ENCODE results near the gene IL20RA.

The IL20RA gene

DNA sequence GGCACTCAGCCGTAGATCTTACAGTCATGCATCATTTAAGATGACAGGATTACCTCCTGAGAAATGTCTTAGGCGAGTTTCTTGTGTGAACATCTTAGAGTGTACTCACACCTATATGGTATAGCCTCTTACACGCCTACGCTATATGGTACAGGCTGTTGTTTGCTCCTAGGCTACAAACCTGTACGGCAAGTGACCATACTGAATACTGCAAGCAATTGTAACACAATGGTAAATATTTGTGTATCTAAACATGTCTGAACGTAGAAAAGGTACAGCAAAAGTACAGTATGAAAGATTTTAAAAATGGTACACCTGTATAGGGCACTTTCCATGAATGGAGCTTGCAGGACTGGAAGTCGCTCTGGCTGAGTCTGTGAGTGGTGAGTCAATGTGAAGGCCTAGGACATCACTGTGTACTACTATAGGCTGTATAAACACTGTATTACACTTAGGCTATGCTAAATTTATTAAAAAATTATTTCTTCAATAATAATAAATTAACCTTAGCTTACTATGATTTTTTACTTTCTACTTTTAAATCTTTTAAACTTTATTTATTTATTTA, 541 bp upstream of the IL20RA start:
- DNase-seq (ENCODE audit: low read depth): no peak

DNA sequence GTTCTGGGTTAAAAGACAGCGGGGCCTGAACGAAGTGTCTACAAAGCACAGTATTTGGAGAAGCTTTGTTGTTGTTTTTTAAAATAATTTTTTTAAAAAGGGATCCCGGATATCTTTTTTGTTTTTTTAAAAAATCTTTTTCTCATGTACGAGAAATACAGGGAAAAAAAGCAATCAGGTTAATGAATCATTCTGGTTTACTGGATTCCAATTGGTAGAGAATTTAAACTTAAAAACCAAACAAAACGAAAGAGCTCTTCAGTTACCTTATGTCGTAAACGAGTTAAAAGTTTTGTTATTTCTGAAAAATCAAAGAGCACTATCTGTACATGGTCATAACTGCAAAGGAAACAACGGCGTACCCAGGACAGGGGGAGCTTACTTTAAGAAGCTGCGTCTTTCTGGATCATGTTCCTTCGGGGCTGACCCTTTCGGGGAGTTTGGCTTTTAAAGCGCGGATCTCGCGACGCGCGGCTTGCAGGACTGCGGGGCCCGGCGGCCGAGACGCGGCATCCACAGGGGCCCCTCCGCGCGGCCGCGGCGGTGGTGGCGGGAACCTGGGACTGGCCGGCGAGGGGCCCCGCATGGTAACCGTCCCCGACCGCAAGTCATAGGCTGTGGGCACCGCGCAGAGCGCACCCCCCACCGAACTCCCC, 927 bp downstream of the IL20RA start:
- DNase-seq (ENCODE audit: low read depth): peak; percentile 33

DNA sequence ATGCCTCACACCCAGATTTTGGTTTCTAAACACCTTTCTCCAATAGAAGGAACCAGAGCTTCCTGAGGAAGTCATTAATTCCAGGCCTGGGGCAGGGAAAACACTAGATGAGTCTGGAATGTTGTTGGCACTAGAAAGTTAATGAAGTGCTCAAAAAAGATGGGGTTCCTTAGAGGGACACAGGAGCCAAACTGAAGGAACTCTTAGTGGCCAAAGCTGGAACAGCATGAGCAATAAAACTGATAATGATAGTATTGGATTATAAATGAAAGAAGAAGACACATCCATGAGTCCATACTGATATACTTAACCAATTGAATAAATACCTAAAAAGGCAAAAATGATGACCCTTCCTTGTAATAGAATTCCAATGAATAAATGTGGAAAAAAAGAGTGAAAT, 4.4 kb downstream of the IL20RA start:
- no peak for DNase-seq (ENCODE audit: low read depth)

DNA sequence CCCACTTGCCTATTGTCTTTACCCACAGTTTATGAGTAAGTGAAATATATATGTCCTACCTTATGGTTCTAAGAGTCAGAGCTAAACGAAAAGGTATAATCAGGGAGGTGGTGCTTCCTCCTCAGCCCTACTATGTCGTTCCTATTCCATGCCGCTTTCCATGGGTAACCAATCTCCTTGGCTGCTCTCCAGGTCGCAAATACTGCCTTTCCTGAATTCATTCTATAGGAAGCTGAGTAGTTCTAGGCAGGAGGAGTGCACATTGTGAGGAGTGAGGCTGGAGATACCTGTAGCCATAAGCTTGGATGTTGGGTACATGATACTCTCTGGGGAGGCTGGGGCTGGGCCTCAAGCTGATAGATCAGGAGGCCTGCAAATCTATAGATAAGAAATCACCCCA, 5.8 kb downstream of the IL20RA start:
- no peak for DNase-seq (ENCODE audit: low read depth)

DNA sequence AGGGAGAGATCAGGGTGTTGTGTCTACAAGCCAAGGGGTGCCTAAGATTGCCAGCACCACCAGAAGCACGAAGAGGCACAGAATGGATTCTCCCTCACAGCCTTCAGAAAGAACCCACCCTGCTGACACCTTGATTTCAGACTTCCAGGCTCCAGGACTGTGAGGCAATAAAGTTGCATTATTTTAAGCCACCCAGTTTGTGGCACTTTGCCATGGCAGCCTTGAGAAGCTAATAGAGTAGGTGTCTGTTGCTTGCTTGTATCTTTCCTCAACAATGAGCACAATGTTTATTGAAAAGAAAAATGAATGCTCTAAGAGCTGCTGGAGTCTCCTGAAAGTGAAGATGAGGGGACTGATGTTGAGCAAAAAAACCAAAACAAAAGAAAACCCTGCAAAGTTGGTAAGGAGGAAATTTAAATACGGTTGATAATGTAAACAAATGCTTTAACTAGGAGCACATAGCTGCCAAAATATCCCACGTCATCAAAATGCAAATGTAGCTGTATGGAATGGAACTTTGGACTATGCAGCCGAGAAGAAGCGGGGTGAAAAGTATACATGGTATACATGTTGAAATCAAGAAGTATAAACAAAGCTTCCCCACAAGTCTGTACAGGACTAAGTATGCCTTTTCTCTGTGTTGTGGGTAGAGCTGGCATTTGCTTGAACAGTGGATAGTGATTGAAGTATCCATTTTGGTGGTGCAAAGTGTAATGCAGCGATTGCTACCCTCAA, 8.0 kb downstream of the IL20RA start:
- no peak for DNase-seq (ENCODE audit: low read depth)

DNA sequence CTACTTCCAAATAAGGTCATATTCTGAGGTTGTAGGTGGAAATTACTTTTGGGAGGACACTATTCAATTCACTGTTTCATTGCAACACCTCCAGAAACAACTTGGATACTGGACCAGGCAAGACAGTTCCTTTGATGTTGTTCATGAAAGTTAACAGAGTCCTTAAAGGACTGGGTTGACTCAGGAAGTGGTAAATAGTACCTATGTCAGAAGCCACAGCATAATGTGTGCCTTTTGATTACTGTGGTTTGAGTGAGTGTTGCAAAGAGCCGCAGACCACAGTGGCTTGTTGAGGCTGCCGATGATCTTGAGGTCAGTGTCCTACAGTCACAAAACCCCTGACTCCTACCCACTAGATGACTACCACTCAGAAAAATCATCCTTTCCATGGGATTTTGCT, 10.9 kb downstream of the IL20RA start:
- peak; percentile 37 for DNase-seq (ENCODE audit: low read depth)

DNA sequence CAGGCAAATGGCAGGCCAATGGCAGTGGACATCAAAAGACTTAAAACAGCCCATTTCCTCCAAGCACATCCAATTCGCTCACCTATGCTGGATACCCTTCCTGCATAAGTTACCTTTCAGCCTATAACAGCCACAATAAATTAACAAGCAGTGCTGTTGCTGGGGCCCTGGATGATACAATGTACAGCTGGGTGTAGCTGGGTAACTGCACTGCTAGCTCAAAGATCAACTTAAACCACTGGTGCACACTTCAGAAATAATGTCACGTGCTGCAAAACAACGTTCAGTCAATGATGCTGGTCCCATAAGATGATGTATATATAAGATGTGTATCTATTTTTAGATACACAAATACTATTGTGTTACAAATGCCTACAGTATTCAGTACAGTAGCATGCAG, 13.6 kb downstream of the IL20RA start:
- DNase-seq (ENCODE audit: low read depth): no peak

DNA sequence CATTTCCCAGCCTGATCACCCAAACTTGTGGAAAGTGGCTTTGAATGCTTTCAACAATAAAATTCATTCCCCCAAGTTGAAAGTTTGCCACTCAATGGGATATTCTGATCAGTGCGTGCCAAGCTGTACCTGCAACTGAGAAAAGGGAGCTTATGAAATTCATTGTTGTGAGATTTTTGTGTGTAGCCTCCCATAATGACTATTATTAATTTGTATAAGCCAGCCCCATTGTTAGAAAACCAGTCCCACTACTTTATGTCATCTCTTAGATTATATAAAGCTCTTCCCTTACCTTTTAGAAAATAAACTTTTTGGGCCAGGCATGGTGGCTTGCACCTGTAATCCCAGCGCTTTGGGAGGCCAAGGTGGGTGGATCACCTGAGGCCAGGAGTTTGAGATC, 15.9 kb downstream of the IL20RA start:
- no peak for DNase-seq (ENCODE audit: low read depth)

DNA sequence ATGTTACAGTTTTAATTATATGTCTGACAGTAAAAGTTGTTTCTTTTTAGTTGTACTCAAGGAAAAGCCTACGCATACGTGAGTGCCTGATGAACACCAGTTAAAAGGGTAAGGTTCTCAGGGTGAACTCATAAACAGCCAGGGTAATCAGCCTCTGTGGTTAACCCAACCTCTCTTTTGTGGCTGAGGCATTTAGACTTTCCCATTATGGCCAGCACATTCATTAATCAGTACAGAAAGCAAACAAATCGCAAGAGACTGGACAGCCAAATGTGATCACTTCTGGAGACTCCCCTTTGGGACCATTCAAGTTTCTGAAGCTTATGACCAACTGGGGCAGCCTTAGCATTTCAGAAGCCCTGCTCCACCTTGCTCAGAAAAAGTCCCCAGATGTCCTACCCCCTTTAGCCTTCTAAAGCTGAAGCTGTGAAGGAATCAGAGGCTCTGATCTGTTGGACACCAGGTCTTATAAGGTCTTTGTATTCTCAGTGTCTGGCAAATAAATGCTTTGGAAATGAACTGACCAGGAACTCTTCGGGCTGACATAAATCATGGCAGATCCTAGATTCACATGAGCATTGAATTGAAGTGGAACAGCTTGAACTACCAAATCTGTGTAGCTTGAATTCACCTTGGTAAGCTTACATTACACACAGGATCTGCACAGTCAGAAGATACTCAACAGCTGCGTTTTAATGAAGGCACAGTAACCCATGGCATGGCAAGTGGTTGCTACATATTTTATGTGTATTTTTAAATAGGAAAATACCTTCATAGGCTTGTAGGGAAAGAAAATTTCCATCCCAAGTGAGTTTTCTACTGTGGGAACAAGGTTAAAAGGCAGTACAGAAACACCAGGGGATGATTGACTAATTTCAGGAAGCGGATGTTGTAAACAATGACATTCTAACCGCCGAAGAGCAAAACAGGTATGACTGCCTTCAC, 18.7 kb downstream of the IL20RA start:
- peak; percentile 17 for DNase-seq (ENCODE audit: low read depth)

DNA sequence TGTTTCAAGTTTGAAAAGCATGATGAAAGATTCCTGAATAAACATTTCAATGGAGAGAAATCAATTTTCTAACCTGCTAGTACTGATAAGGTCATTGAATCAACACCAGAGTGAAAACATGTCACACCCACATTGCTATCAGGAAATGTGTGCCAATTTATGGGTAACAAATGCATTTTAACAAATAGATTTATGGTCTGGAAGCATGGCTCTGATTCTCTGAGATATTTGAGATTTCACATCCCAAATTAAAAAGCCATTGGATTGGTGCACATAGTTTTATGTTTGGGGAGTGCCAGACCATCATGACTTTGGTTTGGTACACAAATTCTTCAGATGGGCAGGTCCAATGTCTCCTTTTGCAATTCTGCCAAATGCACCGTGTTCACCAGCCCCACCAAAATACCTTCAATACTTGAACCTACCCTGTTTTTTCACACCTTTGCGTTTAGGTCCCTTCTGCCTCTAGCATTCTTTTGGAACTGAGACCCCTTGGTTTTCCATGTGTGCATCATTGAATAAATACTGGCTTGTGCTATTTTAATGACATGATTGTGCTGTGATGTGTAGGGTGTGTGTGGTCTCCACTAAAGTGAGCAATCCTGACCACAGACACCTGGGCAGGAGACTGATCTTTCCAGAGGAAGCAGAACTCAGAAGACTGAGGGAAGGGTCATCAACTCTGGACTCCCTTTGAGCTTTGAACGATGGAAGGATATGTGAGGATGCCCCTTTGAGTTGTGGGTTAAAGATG, 20.4 kb downstream of the IL20RA start:
- DNase-seq (ENCODE audit: low read depth): no peak

DNA sequence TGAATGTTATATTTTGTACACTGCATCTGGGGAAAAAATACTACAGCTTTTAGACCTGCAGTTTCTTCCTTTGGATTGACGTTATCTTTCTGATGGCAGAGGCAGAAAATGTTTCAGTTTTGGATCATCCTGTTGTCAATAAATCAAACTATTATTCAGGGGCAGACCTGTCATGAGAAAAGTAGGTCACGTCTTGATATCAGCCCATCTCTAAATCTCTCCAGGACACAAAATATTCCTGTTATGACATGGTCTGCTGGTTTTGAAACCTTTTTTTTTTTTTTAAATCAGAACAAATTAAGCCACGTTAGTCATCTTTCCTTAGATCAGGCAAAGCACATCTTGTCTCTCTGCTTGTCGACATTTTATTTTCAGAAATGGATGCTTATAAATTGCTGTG, 24.0 kb downstream of the IL20RA start:
- DNase-seq (ENCODE audit: low read depth): no peak

DNA sequence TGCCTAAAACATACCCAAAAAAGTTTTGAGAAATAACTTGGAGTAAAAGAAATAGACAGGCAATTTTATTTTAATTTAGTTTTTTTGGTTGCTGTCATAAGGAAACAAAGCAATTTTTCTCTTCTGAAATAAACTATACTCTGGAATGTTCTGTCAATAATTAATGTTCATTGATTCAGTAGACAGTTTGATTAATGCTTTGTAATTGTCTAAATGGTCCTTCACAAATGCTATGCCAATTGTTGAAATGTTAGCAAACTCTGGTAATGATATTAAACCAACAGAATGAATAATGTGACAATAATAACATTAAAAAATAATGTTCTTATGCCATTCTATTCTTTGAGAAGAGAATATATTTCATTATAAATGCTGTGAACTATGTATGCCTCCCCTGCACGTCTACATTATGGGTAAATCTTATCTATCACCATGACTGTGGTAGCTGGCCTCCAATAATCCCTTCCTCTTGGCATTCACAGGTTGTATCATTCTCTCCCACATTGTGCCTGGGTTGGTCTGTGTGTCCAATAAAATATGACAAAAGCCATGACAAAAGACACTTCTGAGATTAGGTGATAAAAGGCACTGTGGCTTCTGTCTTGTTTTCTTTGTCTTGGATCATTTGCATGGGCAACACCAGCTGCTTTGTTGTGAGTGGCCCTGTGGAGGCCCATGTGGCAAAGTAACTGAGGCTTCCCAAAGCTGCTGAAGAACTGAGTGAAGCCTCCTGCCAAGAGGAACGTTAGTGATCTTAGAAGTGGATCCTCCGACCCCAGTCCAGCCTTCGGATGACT, 25.1 kb downstream of the IL20RA start:
- no peak for DNase-seq (ENCODE audit: low read depth)

DNA sequence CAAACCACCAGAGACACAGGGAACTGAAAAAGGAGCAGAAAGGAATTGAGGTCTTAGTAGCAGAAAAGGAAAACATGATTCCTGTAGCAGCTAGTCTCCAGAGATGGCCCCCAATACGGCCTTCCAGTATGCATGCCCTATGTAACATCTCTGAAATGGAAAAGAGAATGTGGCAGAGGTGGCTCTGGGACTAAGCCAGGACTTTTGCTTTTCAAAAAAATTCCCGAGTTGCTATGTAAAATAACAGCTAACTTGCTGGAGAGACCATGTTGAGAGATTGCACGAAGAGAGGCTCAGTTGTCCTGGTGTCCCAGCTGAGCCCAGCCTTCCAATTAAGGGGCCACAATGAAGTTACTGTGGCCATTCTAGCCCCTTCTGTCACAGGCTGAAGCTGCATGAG, 27.7 kb downstream of the IL20RA start:
- DNase-seq (ENCODE audit: low read depth): no peak

DNA sequence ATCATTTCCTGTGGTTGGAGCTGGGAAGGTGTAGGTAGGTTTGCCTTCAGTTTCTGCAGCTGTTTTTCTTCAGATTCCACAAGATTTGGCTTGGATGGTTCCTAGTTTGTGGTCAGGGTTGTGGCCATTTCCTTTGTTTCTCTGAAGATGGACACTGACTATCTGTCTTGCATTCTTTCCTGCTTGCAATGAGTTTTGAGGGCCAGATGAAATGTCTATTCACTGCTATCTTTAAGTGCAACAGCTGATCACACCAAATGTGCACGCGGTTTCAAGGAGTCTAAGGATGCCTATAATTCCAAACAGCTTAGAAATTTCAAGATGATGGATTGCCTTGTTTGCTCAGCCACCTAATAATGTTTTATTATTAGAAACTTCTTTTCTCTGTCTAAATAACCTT, 28.4 kb downstream of the IL20RA start:
- DNase-seq (ENCODE audit: low read depth): no peak

DNA sequence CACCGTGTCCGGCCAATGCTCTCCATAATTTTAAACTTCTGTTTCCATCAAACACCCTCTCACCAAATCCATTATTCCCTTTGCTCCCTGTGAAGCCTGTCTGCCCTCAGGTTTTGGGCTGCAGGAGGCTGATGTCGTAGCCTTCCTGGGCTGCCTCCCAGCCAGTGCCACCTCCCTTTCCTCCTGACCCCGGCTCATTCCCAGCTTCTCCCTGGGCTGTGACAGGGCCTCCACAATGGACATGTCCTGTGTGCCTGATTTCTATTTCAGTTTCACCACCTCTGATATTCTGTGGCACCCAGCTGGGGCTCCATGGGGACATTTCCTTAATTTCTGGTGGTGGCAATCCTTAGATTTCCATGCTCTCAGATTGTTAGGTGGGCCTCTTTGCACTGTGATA, 28.8 kb downstream of the IL20RA start:
- no peak for DNase-seq (ENCODE audit: low read depth)

DNA sequence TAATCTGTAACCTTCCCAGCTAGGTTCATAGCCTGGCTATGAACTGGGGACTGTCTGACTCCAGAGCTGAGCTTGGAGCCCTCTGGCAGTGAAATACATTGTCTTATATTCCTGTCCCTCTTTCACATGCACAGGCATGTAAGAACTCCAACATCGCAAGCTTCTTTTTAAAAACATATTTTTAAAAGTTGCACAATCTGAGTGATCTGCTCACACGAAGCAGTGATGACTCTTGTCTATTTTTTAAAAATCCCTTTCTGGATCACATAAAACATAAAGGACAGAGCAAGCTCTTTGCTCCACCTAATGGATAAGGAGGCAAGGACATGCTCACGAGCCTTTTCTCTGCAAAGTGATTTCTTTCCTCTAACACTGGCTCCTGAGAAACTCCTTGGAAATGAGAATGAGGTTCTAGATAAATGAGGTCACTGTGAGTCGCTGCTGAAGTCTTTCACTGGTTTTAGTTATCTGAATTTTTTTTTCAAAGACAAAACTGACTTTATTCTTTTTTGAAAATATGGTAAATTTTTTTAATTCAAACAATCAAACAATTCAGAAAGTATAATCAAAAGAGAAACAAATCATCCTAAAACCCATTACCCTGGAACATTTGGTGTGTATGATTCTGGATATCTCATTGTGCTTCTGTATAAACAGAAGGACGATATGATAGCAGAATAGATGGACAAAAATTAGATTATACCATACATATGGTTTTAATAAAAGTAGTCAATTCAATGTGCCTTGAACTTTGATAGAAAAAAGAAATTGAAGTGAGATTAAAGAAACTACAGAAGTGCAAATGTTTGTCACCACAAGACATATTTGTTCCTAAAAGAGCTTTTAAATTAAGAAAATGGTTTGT, 30.8 kb downstream of the IL20RA start:
- peak; percentile 61 for DNase-seq (ENCODE audit: low read depth)

DNA sequence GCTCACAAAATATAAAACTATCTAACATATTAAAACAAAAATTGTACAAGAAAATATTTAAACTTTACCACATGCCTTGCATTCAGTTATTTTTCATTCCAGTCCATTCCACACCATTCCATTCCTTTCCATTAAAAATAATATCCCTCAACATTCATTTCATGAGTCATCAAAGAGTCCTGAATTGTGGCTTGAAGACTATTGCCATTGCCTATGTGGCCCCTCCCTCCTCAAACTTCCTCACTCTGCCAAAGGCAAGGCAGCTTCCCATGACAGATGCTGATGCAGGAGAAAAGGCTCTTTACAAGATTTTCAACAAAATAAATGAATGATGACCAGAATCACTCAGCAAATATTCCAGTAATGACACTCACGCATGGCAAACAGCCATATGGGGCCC, 31.7 kb downstream of the IL20RA start:
- peak; percentile 45 for DNase-seq (ENCODE audit: low read depth)

DNA sequence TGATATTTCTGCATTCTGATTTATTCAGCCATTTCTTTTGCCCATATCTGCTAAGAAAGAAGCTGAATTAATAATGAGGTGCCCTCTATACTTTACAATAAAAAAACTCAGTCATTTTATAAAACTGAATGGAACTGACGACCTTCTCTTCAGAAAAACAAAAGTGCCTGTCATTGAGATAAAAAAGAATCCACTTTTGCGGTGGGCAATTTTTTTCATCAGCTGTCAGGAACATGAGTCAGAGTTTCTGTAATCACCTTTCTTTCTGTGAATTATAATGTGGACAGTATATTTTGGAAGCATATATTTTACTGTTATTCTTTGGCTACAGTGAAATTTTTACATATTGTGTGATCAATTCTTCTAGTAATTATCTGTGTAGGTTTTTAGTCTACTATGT, 33.4 kb downstream of the IL20RA start:
- DNase-seq (ENCODE audit: low read depth): no peak

DNA sequence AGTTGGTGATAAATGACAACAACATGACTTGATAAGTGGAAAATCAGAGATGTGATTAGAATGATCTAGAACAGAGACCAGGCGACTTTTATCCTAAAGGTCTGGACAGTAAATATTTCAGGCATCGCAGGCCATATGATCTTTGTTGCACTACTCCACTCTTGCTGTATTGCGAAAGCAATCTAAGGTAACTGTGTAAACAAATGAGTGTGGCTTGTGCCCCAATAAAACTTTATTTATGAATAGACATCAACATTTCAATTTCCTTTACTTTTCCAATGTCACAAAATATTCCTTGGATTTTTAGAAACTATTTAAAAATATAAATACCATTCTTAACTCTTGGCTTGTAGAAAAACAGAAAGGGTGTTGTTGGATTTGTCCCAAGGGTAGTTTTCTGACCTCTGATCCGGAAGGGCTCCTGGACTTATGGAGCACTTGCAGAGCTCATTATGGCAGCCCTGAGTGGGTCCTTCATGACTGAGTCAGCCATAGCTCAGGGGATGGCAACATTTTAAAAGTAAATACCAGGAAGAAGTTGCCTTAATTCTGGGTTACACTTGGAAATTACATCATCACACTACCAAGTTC, 34.5 kb downstream of the IL20RA start:
- DNase-seq (ENCODE audit: low read depth): no peak

DNA sequence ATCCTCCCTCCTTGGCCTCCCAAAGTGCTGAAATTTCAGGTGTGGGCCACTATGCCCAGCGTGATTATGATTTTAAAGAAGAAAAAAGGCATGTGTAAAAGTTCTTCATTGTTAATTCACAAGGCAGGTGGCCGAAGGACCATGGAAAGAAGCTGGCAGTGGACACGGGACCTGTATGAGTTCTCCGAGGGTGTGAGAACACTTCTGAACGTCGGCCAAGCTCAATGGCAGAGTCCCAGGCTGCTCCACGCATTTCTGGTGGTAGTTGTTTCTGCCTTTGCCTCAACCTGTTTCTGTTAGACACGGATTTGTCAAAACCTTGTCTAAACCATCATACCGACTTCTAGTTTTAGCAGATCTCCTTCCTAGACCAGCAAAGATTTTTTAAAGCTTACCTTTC, 36.6 kb downstream of the IL20RA start:
- DNase-seq (ENCODE audit: low read depth): no peak
